Endodermal cell (in vitro differentiated cells): Measurements from ENCODE around the gene SPNS3. TPM values are rescaled to one million over a fixed set of nuclear protein-coding genes. Genes with fewer than 3 reads are reported as not detected.

Source experiments
- DNase-seq: peaks from one replicate; pipeline ENCODE4 v3.0.0-alpha.2; 2017
- H3K27ac ChIP-seq: 2 replicates; pipeline ENCODE4 v1.5.1; 2013; ENCODE audit warnings: mild to moderate bottlenecking, low read depth, low read length, moderate library complexity
- H3K27me3 ChIP-seq: 2 replicates; pipeline ENCODE4 v1.6.1; 2013; ENCODE audit warnings: mild to moderate bottlenecking, low read length, moderate library complexity; ENCODE audit not compliant: insufficient read depth, control insufficient read depth, poor library complexity, severe bottlenecking
- H3K36me3 ChIP-seq: 2 replicates; pipeline ENCODE4 v1.7.0; 2013; ENCODE audit warnings: mild to moderate bottlenecking, low read length, moderate library complexity; ENCODE audit not compliant: control insufficient read depth, insufficient read depth
- H3K4me1 ChIP-seq: one replicate; pipeline ENCODE4 v1.7.0; 2013; ENCODE audit warnings: low read length; ENCODE audit not compliant: control insufficient read depth, insufficient read depth
- H3K4me3 ChIP-seq: 2 replicates; pipeline ENCODE4 v1.5.1; 2013; ENCODE audit warnings: mild to moderate bottlenecking, low read length, moderate library complexity
- H3K9ac ChIP-seq: 2 replicates; pipeline ENCODE4 v1.6.1; 2013; ENCODE audit warnings: mild to moderate bottlenecking, low read length, moderate library complexity; ENCODE audit not compliant: poor library complexity, severe bottlenecking; ENCODE audit errors: extremely low read depth
- H3K9me3 ChIP-seq: 2 replicates; pipeline ENCODE4 v1.6.1; 2013; ENCODE audit warnings: mild to moderate bottlenecking, low read length, moderate library complexity; ENCODE audit not compliant: control insufficient read depth
- H3K27ac Mint-ChIP-seq: 2 replicates; pipeline ENCODE4 v1.8.0; 2020; ENCODE audit warnings: mixed read lengths
- H3K27me3 Mint-ChIP-seq: 2 replicates; pipeline ENCODE4 v1.8.0; 2021; ENCODE audit warnings: mild to moderate bottlenecking, mixed read lengths; ENCODE audit not compliant: insufficient read depth
- H3K36me3 Mint-ChIP-seq: 2 replicates; pipeline ENCODE4 v1.8.0; 2020; ENCODE audit warnings: low read depth, mixed read lengths
- H3K4me1 Mint-ChIP-seq: 2 replicates; pipeline ENCODE4 v1.8.0; 2020; ENCODE audit warnings: mixed read lengths
- H3K4me3 Mint-ChIP-seq: 2 replicates; pipeline ENCODE4 v1.8.0; 2020; ENCODE audit warnings: mild to moderate bottlenecking, moderate library complexity, mixed read lengths
- H3K9me3 Mint-ChIP-seq: 2 replicates; pipeline ENCODE4 v1.8.0; 2020; ENCODE audit warnings: mild to moderate bottlenecking, mixed read lengths
- WGBS, 2 experiments: methylation state at CpG; one replicate each; pipeline versions ENCODE4 v1.1.5 to v1.1.7; 2013; ENCODE audit warnings: missing lambda C conversion rate in 2 of 2, mixed read lengths in 1 of 2; ENCODE audit not compliant: insufficient coverage in 1 of 2, insufficient read length in 1 of 2; 5-methylcytosine and 5-hydroxymethylcytosine counted together
- total RNA-seq, 2 donors: library from RNA; stranded (reverse); fragmentation: NEBNext Ultra II Directional in 1 of 2; extraction: Animal tissue kit (Norgen Biotek cat#: 25700) in 1 of 2; gene quantifications; 2 replicates in 1 of 2; 3 replicates in 1 of 2; pipeline ENCODE4 v1.2.1, GENCODE V29; 2021
- TF ChIP-seq, protein P1 (sequence below): fragments of 200-600 bp; sonication (generic); conservative IDR thresholded peaks from 2 replicates; pipeline ENCODE4 v1.5.0; 2021; ENCODE audit warnings: antibody characterized with exemption, mild to moderate bottlenecking

The SPNS3 gene
- total RNA-seq, 2 donors from 2014 or later: not detected

DNA sequence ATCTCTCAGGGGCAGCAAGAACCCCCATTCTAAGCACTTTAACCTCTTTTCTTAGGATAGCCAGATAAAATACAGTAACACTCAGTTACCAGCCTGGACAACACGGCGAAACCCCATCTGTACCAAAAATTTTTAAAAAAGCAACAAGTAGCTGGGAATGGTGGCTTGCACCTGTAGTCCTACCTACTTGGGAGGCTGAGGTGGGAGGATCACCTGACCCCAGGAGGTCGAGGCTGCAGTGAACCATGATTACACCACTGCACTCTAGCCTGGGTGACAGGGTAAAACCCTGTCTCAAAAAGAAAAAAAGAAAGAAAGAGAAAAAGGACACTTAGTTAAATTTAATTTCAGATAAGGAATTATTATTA lies 38.6 kb upstream of the SPNS3 start:
- no peak overlapping the region for H3K4me3 ChIP-seq
- no peak for DNase-seq
- no peaks in the 10 kb centered on the region for H3K36me3 ChIP-seq
- H3K27ac ChIP-seq: no peak overlapping the region
- Mint-ChIP-seq H3K27me3 (peaks cover 2% of the 10 kb centered on the region), H3K27ac (no peak overlapping the region), H3K36me3 (no peaks in the 10 kb centered on the region), H3K9me3 (no peaks in the 10 kb centered on the region), H3K4me3 (no peak overlapping the region), H3K4me1 (peaks cover 7% of the 10 kb centered on the region)
- no peaks in the 10 kb centered on the region for H3K4me1 ChIP-seq
- H3K9me3 ChIP-seq: no peaks in the 10 kb centered on the region
- TF ChIP-seq, protein P1, sequence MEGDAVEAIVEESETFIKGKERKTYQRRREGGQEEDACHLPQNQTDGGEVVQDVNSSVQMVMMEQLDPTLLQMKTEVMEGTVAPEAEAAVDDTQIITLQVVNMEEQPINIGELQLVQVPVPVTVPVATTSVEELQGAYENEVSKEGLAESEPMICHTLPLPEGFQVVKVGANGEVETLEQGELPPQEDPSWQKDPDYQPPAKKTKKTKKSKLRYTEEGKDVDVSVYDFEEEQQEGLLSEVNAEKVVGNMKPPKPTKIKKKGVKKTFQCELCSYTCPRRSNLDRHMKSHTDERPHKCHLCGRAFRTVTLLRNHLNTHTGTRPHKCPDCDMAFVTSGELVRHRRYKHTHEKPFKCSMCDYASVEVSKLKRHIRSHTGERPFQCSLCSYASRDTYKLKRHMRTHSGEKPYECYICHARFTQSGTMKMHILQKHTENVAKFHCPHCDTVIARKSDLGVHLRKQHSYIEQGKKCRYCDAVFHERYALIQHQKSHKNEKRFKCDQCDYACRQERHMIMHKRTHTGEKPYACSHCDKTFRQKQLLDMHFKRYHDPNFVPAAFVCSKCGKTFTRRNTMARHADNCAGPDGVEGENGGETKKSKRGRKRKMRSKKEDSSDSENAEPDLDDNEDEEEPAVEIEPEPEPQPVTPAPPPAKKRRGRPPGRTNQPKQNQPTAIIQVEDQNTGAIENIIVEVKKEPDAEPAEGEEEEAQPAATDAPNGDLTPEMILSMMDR: no peak
- WGBS, 2 experiments: 89 to 95% methylated on average over 3 of the region's 3 CpGs
- no peaks in the 10 kb centered on the region for H3K27me3 ChIP-seq
- H3K9ac ChIP-seq: no peak overlapping the region

DNA sequence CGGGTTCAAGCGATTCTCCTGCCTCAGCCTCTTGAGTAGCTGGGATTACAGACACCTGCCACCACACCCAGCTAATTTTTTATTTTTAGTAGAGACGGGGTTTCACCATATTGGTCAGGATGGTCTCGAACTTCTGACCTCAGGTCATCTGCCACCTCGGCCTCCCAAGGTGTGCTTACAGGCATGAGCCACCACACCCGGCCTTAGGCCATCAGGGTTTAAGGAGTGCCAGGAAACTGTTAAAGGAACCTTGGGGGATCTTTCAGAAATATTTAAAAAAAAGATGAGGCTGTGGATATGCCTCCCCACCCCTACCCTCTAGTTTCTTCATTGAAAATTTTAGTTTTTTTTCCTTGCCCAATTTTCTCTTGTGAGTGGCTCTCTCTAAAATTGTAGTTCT lies 35.9 kb upstream of the SPNS3 start:
- no peaks in the 10 kb centered on the region for H3K9me3 Mint-ChIP-seq
- H3K36me3 Mint-ChIP-seq: no peaks in the 10 kb centered on the region
- H3K9me3 ChIP-seq: no peaks in the 10 kb centered on the region
- peaks cover 2% of the 10 kb centered on the region for H3K27me3 Mint-ChIP-seq
- H3K4me3 Mint-ChIP-seq: no peak overlapping the region
- 91 to 93% methylated on average over 5 to 6 of the region's 6 CpGs for WGBS, 2 experiments
- TF ChIP-seq, protein P1: no peak
- no peak overlapping the region for H3K4me3 ChIP-seq
- no peak overlapping the region for H3K27ac Mint-ChIP-seq
- no peaks in the 10 kb centered on the region for H3K27me3 ChIP-seq
- H3K27ac ChIP-seq: no peak overlapping the region
- no peak for DNase-seq
- H3K9ac ChIP-seq: no peak overlapping the region
- H3K4me1 ChIP-seq: no peaks in the 10 kb centered on the region
- H3K36me3 ChIP-seq: no peaks in the 10 kb centered on the region
- peaks cover 7% of the 10 kb centered on the region for H3K4me1 Mint-ChIP-seq

DNA sequence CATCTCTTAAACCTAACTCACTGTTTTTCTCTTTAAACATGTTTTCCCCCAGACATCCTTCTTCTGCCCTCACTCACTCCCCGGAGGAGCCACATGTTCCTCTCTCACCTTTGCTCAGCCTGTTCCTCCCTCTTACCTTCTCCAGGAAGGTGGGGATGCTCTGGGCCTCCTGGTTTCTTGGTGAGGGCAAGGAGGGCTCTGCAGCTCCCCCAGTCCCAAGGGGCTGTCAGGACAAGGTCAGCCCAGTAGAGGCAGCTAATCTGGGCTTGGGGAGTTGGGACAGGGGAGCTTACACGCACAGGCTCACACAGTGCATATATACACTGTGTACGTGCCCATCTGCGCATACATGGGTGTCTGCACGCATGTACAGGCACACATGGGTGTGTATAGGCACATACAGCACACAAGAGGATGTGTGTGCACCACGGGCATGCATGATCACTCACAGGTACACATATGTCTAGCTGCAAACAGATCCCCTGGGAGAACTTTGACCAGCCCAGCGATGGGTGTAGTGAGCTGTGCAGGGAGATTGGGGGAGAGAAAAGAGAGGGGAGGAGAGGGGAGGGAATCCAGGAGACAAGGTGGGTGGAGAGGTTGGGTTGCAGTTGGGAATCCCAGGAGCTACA lies 28.6 kb upstream of the SPNS3 start:
- Histone ChIP-seq H3K4me1 (no peaks in the 10 kb centered on the region), H3K9me3 (no peaks in the 10 kb centered on the region), H3K9ac (no peak overlapping the region), H3K36me3 (no peaks in the 10 kb centered on the region), H3K4me3 (no peak overlapping the region), H3K27ac (no peak overlapping the region), H3K27me3 (no peaks in the 10 kb centered on the region)
- Mint-ChIP-seq H3K27me3 (no peaks in the 10 kb centered on the region), H3K36me3 (no peaks in the 10 kb centered on the region), H3K9me3 (no peaks in the 10 kb centered on the region), H3K27ac (no peak overlapping the region), H3K4me3 (no peak overlapping the region), H3K4me1 (no peaks in the 10 kb centered on the region)
- TF ChIP-seq, protein P1: no peak
- no peak for DNase-seq
- 94 to 98% methylated on average over 6 to 7 of the region's 7 CpGs for WGBS, 2 experiments
